GM12878 (cell line): ENCODE results near the gene DLG2.

Experiments
- BACH1 ChIP-seq: fragments of 450-650 bp; IDR thresholded peaks from 2 replicates; pipeline ENCODE4 v1.6.1; 2017; ENCODE audit warnings: mild to moderate bottlenecking, borderline replicate concordance
- CHD2 ChIP-seq: IDR thresholded peaks from 2 replicates; pipeline ENCODE4 v1.6.1; 2011; ENCODE audit warnings: low read depth, low read length, improper control_type of control experiment, borderline replicate concordance
- HDAC6 ChIP-seq: fragments of 200-600 bp; sonication (generic); IDR thresholded peaks from one replicate; pipeline ENCODE4 v1.8.0; 2017; ENCODE audit warnings: antibody characterized with exemption; ENCODE audit not compliant: unreplicated experiment
- MYC ChIP-seq: IDR thresholded peaks from 2 replicates; pipeline ENCODE4 v1.6.1; 2011; ENCODE audit warnings: mild to moderate bottlenecking, low read length, moderate library complexity, inconsistent platforms; ENCODE audit not compliant: insufficient read depth, insufficient replicate concordance, insufficient read length, severe bottlenecking
- SMC3 ChIP-seq: IDR thresholded peaks from 2 replicates; pipeline ENCODE4 v1.6.1; 2011; ENCODE audit warnings: low read length, improper control_type of control experiment, borderline replicate concordance
- SREBF1 ChIP-seq: IDR thresholded peaks from 2 replicates; pipeline ENCODE4 v1.6.1; 2012; ENCODE audit warnings: mild to moderate bottlenecking, low read length
- TAF1 ChIP-seq: IDR thresholded peaks from 2 replicates; pipeline ENCODE4 v1.6.1; 2011; ENCODE audit warnings: mild to moderate bottlenecking, low read depth, low read length, borderline replicate concordance
- TF ChIP-seq, protein P1 (sequence below), 3 experiments: IDR thresholded peaks in 2 of 3; conservative IDR thresholded peaks in 1 of 3; 2 replicates each; pipeline ENCODE4 v1.5.1; 2011; ENCODE audit warnings: low read depth in 3 of 3, low read length in 3 of 3, mild to moderate bottlenecking in 3 of 3, control low read depth in 2 of 3, moderate library complexity in 2 of 3, inconsistent platforms in 1 of 3, mixed read lengths in 1 of 3; ENCODE audit not compliant: control insufficient read depth in 2 of 3, insufficient read depth in 1 of 3; ENCODE audit errors: extremely low read depth in 1 of 3

DNA sequence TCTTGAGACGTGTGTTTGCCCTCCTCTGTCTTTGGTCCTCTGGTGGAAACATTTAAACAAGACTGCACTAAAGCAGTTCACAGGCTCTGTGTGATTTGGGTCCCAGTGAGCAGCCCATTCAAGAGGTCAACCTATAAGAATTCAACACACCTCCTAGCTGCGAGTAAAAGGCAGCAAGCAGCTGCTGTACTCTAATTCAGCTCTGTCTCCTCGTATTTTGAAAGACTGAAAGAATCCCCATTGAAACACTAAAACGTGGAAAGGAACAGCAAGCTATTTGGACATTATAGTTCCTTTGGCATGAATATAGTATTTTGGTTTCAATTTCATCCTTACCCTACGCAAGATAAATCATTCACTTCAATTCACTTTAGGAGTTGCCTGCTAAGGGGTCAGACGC lies 1046.7 kb downstream of the DLG2 start:
- TF ChIP-seq BACH1 (no peak), SMC3 (no peak), CHD2 (no peak), SREBF1 (no peak), HDAC6 (no peak), MYC (no peak), TAF1 (no peak)
- TF ChIP-seq, protein P1, sequence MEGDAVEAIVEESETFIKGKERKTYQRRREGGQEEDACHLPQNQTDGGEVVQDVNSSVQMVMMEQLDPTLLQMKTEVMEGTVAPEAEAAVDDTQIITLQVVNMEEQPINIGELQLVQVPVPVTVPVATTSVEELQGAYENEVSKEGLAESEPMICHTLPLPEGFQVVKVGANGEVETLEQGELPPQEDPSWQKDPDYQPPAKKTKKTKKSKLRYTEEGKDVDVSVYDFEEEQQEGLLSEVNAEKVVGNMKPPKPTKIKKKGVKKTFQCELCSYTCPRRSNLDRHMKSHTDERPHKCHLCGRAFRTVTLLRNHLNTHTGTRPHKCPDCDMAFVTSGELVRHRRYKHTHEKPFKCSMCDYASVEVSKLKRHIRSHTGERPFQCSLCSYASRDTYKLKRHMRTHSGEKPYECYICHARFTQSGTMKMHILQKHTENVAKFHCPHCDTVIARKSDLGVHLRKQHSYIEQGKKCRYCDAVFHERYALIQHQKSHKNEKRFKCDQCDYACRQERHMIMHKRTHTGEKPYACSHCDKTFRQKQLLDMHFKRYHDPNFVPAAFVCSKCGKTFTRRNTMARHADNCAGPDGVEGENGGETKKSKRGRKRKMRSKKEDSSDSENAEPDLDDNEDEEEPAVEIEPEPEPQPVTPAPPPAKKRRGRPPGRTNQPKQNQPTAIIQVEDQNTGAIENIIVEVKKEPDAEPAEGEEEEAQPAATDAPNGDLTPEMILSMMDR (IDR thresholded peaks at IDR 0.05 in 2 of 3, conservative IDR thresholded peaks at IDR 0.05 in 1 of 3; ENCODE audit: control insufficient read depth in 2 of 3, extremely low read depth in 1 of 3, insufficient read depth in 1 of 3, low read depth in 3 of 3, low read length in 3 of 3) = no peak
